Measurements from ENCODE around the gene SLC37A3. TPM values are rescaled to one million over a fixed set of nuclear protein-coding genes. Genes with fewer than 3 reads are reported as not detected.

The SLC37A3 gene
- total and polyA plus RNA-seq, 11 donors = 6.5 to 16.1 (median 9.5) TPM

- Histone ChIP-seq H3K27me3 (peaks cover 0 to 39% (median 7%) of the 10 kb centered on the region in 9 donors), H3K9me3 (no peaks in the 10 kb centered on the region), H3K36me3 (no peaks in the 10 kb centered on the region), H3K27ac (no peak overlapping the region), H3K4me1 (peaks cover 0 to 35% (median 3%) of the 10 kb centered on the region in 12 donors), H3K4me3 (no peak overlapping the region)
- DNase-seq = no peak
- no peak for ATAC-seq
- intact Hi-C loops (cut with DNase I) = no loop called here
- 85 to 87% (median 86%) methylated on average over 3 of the region's 3 CpGs for WGBS, 4 donors
- TF ChIP-seq CTCF (IDR thresholded peaks at IDR 0.05) = no peak
- no peak for TF ChIP-seq POLR2A (IDR thresholded peaks at IDR 0.05)
Observed at GRCh38 chr7:140400381-140400780, 2.1 kb upstream of the SLC37A3 start.

- no peak for DNase-seq
- ATAC-seq = no peak
- no peaks in the 10 kb centered on the region for H3K36me3 ChIP-seq
- H3K4me1 ChIP-seq = peaks cover 0 to 28% (median 3%) of the 10 kb centered on the region in 12 donors
- 73 to 76% (median 74%) methylated on average over 10 of the region's 10 CpGs for WGBS, 4 donors
- intact Hi-C loops (cut with DNase I) = no loop called here
- no peaks in the 10 kb centered on the region for H3K9me3 ChIP-seq
- H3K4me3 ChIP-seq = peak overlapping the region in 9 of 12 donors; percentile 83 to 100 (median 94)
- no peak overlapping the region for H3K27ac ChIP-seq
- peaks cover 0 to 35% (median 5%) of the 10 kb centered on the region in 9 donors for H3K27me3 ChIP-seq
- no peak for TF ChIP-seq CTCF (IDR thresholded peaks at IDR 0.05)
- no peak for TF ChIP-seq POLR2A (IDR thresholded peaks at IDR 0.05)
Observed at GRCh38 chr7:140398821-140399220, 491 bp upstream of the SLC37A3 start.

GRCh38 chr7:140393756-140394306 is 4.5 kb downstream of the SLC37A3 start:
- WGBS, 4 donors = 94 to 98% (median 97%) methylated on average over 12 of the region's 12 CpGs
- TF ChIP-seq POLR2A (IDR thresholded peaks at IDR 0.05) (no peak), CTCF (IDR thresholded peaks at IDR 0.05) (no peak)
- intact Hi-C loops (cut with DNase I) = no loop called here
- Histone ChIP-seq H3K4me1 (peaks cover 0 to 50% (median 6%) of the 10 kb centered on the region in 12 donors), H3K27ac (no peak overlapping the region), H3K36me3 (no peaks in the 10 kb centered on the region), H3K9me3 (no peaks in the 10 kb centered on the region), H3K27me3 (peaks cover 0 to 5% (median 0%) of the 10 kb centered on the region in 9 donors), H3K4me3 (no peak overlapping the region)
- DNase-seq (no peak), ATAC-seq (no peak)

- DNase-seq (no peak), ATAC-seq (no peak)
- H3K27ac ChIP-seq = no peak overlapping the region
- H3K36me3 ChIP-seq = peaks cover 0 to 3% (median 0%) of the 10 kb centered on the region in 9 donors
- no peak overlapping the region for H3K4me3 ChIP-seq
- 59 to 71% (median 67%) methylated on average over 1 of the region's 1 CpG for WGBS, 4 donors
- H3K4me1 ChIP-seq = peaks cover 0 to 34% (median 0%) of the 10 kb centered on the region in 12 donors
- no peaks in the 10 kb centered on the region for H3K9me3 ChIP-seq
- peaks cover 0 to 5% (median 0%) of the 10 kb centered on the region in 9 donors for H3K27me3 ChIP-seq
- intact Hi-C loops (cut with DNase I) = no loop called here
- TF ChIP-seq POLR2A (IDR thresholded peaks at IDR 0.05) (no peak), CTCF (IDR thresholded peaks at IDR 0.05) (no peak)
Observed at GRCh38 chr7:140391634-140392033, 6.7 kb downstream of the SLC37A3 start.

Data from heart left ventricle (tissue), 16 donors.